Fibroblast of skin of back (primary cell): ENCODE data around the gene CAMKK2.
A peak's percentile ranks its signal among the peaks of the same experiment; 100 is the strongest.

Source experiments
- DNase-seq: peaks from one replicate; pipeline ENCODE4 v3.0.0-alpha.2; 2013

Gene CAMKK2

GRCh38 chr12:121189619-121190155, 106.8 kb downstream of the CAMKK2 start:
- DNase-seq = no peak

GRCh38 chr12:121189131-121189530, 107.4 kb downstream of the CAMKK2 start:
- peak; percentile 61 for DNase-seq

- DNase-seq = no peak
Observed at GRCh38 chr12:121188227-121188626, 108.3 kb downstream of the CAMKK2 start.
